AG09309 (cell line): ENCODE results near the gene CLEC4M.

Source experiments
- DNase-seq: peaks from one replicate; pipeline ENCODE4 v3.0.0-alpha.2; 2010; ENCODE audit warnings: low read depth
- H3K4me3 ChIP-seq: 2 replicates; pipeline ENCODE4 v1.5.1; 2011; ENCODE audit warnings: mild to moderate bottlenecking, low read depth, low read length, moderate library complexity; ENCODE audit not compliant: control insufficient read depth
- TF ChIP-seq, protein P1 (sequence below): IDR thresholded peaks from 2 replicates; pipeline ENCODE4 v1.5.1; 2011; ENCODE audit warnings: mild to moderate bottlenecking, low read depth, low read length, inconsistent platforms; ENCODE audit not compliant: insufficient read depth, control insufficient read depth; ENCODE audit errors: missing control alignments

The CLEC4M gene

DNA sequence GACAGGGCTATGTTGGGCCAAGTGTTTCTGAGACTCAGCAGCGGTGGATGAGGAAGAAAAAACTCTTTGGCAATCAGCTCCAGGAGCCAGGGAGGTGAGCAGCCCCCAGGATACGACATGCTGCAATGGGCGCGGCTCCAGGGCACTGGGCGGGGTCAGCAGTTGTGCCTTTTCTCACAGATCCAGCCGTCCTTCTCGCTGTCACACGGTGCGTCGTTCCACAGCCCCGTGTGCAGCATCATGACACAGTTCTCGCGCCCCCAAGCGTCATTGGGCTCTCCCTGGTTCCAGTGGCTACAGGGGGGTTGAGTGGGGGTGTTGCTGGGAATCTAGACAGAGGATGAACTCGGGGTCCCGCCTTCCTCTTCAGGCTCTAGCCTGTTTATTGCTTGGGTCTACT lies 33.8 kb upstream of the CLEC4M start:
- TF ChIP-seq, protein P1, sequence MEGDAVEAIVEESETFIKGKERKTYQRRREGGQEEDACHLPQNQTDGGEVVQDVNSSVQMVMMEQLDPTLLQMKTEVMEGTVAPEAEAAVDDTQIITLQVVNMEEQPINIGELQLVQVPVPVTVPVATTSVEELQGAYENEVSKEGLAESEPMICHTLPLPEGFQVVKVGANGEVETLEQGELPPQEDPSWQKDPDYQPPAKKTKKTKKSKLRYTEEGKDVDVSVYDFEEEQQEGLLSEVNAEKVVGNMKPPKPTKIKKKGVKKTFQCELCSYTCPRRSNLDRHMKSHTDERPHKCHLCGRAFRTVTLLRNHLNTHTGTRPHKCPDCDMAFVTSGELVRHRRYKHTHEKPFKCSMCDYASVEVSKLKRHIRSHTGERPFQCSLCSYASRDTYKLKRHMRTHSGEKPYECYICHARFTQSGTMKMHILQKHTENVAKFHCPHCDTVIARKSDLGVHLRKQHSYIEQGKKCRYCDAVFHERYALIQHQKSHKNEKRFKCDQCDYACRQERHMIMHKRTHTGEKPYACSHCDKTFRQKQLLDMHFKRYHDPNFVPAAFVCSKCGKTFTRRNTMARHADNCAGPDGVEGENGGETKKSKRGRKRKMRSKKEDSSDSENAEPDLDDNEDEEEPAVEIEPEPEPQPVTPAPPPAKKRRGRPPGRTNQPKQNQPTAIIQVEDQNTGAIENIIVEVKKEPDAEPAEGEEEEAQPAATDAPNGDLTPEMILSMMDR, result no peak
- no peak for DNase-seq
- no peak overlapping the region for H3K4me3 ChIP-seq

DNA sequence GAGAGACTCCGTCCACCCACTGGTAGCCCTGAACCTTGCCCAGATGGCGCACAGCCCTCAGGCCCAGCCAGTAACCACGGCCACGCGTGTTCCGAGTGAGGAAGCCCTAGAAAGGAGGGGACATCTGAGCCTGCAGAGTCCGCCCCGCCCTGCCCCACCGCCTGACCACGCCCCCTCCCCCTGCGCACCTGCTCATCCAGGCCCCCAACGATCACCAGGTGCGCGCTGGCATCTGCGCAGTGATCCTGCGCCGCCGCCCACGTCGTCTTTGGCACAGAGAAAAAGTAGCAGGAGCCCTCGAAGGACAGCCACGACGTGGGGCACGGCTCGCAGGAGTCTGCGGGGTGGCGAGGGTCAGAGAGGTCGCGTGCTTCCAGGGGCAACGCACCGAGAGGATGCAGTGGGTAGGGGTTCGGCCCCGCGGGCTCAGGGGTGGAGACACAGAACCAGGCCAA lies 33.2 kb upstream of the CLEC4M start:
- H3K4me3 ChIP-seq, result no peak overlapping the region
- no peak for DNase-seq
- TF ChIP-seq, protein P1, result no peak

- DNase-seq, result no peak
- TF ChIP-seq, protein P1, result no peak
- H3K4me3 ChIP-seq, result no peak overlapping the region
Observed at GRCh38 chr19:7730286-7731217, 32.5 kb upstream of the CLEC4M start.

DNA sequence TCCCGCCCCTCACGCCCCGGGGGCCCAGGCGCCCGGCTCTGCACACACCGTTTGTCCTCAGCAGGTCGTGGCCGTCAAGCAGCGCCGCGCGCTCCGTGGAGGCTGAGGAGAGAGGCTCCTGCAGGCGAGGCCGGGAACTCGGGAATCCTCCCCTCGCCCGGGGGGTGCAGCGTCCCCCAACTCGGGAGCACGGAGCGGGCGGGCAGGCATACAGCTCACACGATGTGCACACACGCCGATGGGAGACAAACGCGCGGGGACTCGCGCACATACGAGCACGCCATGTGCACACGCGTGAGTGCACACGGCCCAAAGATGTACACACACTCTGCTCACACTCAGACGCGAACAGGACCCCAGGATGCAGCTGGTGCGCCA lies 31.8 kb upstream of the CLEC4M start:
- TF ChIP-seq, protein P1, result no peak
- no peak for DNase-seq
- no peak overlapping the region for H3K4me3 ChIP-seq

DNA sequence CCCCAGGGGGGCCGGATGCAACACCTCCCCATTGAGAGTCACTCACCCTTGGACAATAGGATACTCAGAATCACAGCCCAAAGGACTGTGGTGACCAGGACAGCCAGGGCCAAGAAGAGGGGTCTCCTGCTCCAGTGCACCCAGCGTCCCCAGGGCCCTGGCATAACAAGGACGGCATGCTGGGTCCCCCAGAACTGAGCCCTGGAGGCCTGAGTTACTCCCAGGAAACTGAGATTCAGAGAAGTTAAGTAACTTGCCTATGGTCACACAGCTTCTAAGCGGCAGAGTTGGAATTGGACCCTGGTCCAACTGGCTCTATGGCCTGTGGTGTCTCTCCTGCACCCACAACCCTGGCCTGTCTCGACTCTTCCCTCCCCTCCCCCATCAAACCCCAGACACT lies 31.4 kb upstream of the CLEC4M start:
- TF ChIP-seq, protein P1, result no peak
- H3K4me3 ChIP-seq, result no peak overlapping the region
- DNase-seq, result no peak

GRCh38 chr19:7732045-7732444 lies 31.0 kb upstream of the CLEC4M start, which contains the start of gene CLEC4G:
TSS of gene CLEC4G (minus strand) at chr19:7732110. CDS start at chr19:7732102, 8 bp downstream.
- DNase-seq, result no peak
- H3K4me3 ChIP-seq, result no peak within 1 kb of the TSS
- TF ChIP-seq, protein P1, result no peak
